Natural killer cell (primary cell): ENCODE measurements around the gene CXCL3. TPM values are rescaled to one million over a fixed set of nuclear protein-coding genes. Genes with fewer than 3 reads are reported as not detected.

ENCODE experiments used
- ATAC-seq, 3 donors: fragments of 150-1000 bp in 2 of 3; fragments of 200-7000 bp in 1 of 3; cut with Tn5 transposase; 1 replicate in 1 of 3; 2 replicates in 2 of 3; pipeline ENCODE4 v1.10.0; 2021; ENCODE audit warnings: mild to moderate bottlenecking in 2 of 3, moderate library complexity in 2 of 3
- DNase-seq, 2 donors: peaks; one replicate each; pipeline versions ENCODE4 v3.0.0 to v3.0.0-alpha.2; 2013 to 2021; ENCODE audit warnings: mixed read lengths in 1 of 2
- H3K27ac ChIP-seq: one replicate; pipeline ENCODE4 v1.5.1; 2013; ENCODE audit warnings: mild to moderate bottlenecking, low read length
- H3K27me3 ChIP-seq: one replicate; pipeline ENCODE4 v1.6.1; 2013; ENCODE audit warnings: low read length; ENCODE audit not compliant: control insufficient read depth, insufficient read depth
- H3K36me3 ChIP-seq: one replicate; pipeline ENCODE4 v1.6.1; 2013; ENCODE audit warnings: low read length; ENCODE audit not compliant: control insufficient read depth, insufficient read depth
- H3K4me1 ChIP-seq: one replicate; pipeline ENCODE4 v1.6.1; 2013; ENCODE audit warnings: low read length; ENCODE audit not compliant: control insufficient read depth, insufficient read depth
- H3K4me3 ChIP-seq: one replicate; pipeline ENCODE4 v1.5.1; 2013; ENCODE audit warnings: low read length
- H3K9me3 ChIP-seq: one replicate; pipeline ENCODE4 v1.6.1; 2013; ENCODE audit warnings: low read length; ENCODE audit not compliant: control insufficient read depth, insufficient read depth
- H3K27ac Mint-ChIP-seq, 2 donors: one replicate each; pipeline ENCODE4 v1.8.0; 2022; ENCODE audit warnings: mild to moderate bottlenecking in 2 of 2, mixed read lengths in 2 of 2, moderate library complexity in 1 of 2
- H3K27me3 Mint-ChIP-seq, 2 donors: one replicate each; pipeline ENCODE4 v1.8.0; 2022; ENCODE audit warnings: low read depth in 2 of 2, mixed read lengths in 2 of 2
- H3K36me3 Mint-ChIP-seq: one replicate; pipeline ENCODE4 v1.8.0; 2022; ENCODE audit warnings: mixed read lengths
- H3K4me1 Mint-ChIP-seq, 2 donors: one replicate each; pipeline ENCODE4 v1.8.0; 2022; ENCODE audit warnings: mixed read lengths in 2 of 2
- H3K4me3 Mint-ChIP-seq: one replicate; pipeline ENCODE4 v1.8.0; 2022; ENCODE audit warnings: mild to moderate bottlenecking, moderate library complexity, mixed read lengths
- H3K9me3 Mint-ChIP-seq, 2 donors: one replicate each; pipeline ENCODE4 v1.8.0; 2022; ENCODE audit warnings: mixed read lengths in 2 of 2
- WGBS: methylation state at CpG from one replicate; pipeline ENCODE4 v1.1.7; 2013; ENCODE audit warnings: missing lambda C conversion rate; ENCODE audit not compliant: insufficient coverage; 5-methylcytosine and 5-hydroxymethylcytosine counted together
- intact Hi-C: fragments of 100-400 bp; cut with micrococcal nuclease; formaldehyde crosslinking; loops from one replicate; pipeline ENCODE4 v1.14.2; 2022
- total RNA-seq, 4 donors: library from RNA; stranded (reverse); fragments of 120-200 nt in 1 of 4; gene quantifications; one replicate each; pipeline versions ENCODE4 v1.2.3 to v1.2.4, GENCODE V29; 2013 to 2022
- TF ChIP-seq, protein P1 (sequence below): fragments of 200-600 bp; IDR thresholded peaks from one replicate; pipeline ENCODE4 v1.8.0; 2022; ENCODE audit warnings: antibody characterized with exemption

CXCL3 gene
- total RNA-seq, 3 donors from 2014 or later (not counting 1 experiment from before 2014, with no cell fraction given) = 1.1 to 6.6 (median 3.5) TPM

DNA sequence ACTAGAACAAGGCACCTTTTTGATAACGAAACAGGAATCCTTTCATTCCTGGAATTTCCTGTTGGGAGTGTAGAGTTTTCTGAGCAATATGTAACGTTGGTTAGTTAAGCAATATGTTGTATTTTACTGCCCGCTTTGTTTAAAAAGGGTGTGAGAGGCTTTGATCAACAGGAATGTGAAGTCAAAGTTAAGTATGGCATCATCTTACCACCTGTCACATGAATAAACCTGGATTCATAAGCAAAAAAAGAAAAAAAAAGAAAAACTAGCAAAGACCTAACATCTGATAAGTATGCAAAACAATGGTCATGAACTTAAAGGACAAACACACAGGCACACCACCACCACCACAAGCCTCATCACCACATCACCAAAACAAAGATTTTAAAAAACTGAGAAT is 33.0 kb downstream of the CXCL3 start:
- no peaks in the 10 kb centered on the region for H3K36me3 Mint-ChIP-seq
- DNase-seq (no peak), ATAC-seq (no peak)
- TF ChIP-seq, protein P1, sequence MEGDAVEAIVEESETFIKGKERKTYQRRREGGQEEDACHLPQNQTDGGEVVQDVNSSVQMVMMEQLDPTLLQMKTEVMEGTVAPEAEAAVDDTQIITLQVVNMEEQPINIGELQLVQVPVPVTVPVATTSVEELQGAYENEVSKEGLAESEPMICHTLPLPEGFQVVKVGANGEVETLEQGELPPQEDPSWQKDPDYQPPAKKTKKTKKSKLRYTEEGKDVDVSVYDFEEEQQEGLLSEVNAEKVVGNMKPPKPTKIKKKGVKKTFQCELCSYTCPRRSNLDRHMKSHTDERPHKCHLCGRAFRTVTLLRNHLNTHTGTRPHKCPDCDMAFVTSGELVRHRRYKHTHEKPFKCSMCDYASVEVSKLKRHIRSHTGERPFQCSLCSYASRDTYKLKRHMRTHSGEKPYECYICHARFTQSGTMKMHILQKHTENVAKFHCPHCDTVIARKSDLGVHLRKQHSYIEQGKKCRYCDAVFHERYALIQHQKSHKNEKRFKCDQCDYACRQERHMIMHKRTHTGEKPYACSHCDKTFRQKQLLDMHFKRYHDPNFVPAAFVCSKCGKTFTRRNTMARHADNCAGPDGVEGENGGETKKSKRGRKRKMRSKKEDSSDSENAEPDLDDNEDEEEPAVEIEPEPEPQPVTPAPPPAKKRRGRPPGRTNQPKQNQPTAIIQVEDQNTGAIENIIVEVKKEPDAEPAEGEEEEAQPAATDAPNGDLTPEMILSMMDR = no peak
- Histone ChIP-seq H3K27ac (no peak overlapping the region), H3K4me1 (no peaks in the 10 kb centered on the region), H3K9me3 (no peaks in the 10 kb centered on the region), H3K4me3 (no peak overlapping the region), H3K27me3 (no peaks in the 10 kb centered on the region), H3K36me3 (no peaks in the 10 kb centered on the region)
- no peaks in the 10 kb centered on the region for H3K27me3 Mint-ChIP-seq
- 79% methylated on average over 2 of the region's 3 CpGs for WGBS
- H3K9me3 Mint-ChIP-seq = peaks cover 0 to 4% of the 10 kb centered on the region in 2 donors
- intact Hi-C loops = no loop called here
- no peak overlapping the region for H3K27ac Mint-ChIP-seq
- no peaks in the 10 kb centered on the region for H3K4me1 Mint-ChIP-seq
- H3K4me3 Mint-ChIP-seq = no peak overlapping the region

DNA sequence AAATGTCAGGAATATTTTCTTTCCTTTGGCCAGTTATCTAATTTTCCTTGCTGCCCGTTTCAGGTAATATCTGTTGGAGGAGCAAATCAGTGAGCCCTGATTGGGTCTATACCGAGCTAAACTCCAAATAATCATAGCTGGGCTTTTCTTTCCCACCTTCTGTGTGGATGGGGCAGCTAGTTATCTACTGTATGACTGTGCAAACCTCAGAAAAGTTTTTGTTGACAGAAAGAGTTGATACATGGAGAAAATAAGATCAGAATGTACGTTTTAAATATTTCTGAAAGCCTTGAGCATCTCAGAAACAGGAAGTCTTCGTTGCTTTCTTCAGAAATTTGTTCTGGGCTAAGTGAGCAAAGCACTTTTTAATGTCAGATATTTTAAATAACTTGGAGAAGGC is 33.8 kb downstream of the CXCL3 start:
- H3K4me1 ChIP-seq = no peaks in the 10 kb centered on the region
- TF ChIP-seq, protein P1 = no peak
- no peak overlapping the region for H3K4me3 ChIP-seq
- no peak for ATAC-seq
- no peaks in the 10 kb centered on the region for H3K9me3 ChIP-seq
- H3K9me3 Mint-ChIP-seq = peaks cover 0 to 4% of the 10 kb centered on the region in 2 donors
- no peaks in the 10 kb centered on the region for H3K4me1 Mint-ChIP-seq
- H3K4me3 Mint-ChIP-seq = no peak overlapping the region
- DNase-seq = no peak
- no peaks in the 10 kb centered on the region for H3K36me3 ChIP-seq
- H3K27ac ChIP-seq = no peak overlapping the region
- 42% methylated on average over 3 of the region's 4 CpGs for WGBS
- H3K27me3 ChIP-seq = no peaks in the 10 kb centered on the region
- no peaks in the 10 kb centered on the region for H3K27me3 Mint-ChIP-seq
- no peak overlapping the region for H3K27ac Mint-ChIP-seq
- H3K36me3 Mint-ChIP-seq = no peaks in the 10 kb centered on the region
- intact Hi-C loops = no loop called here

GRCh38 chr4:74000301-74000700 is 38.2 kb downstream of the CXCL3 start:
- Mint-ChIP-seq H3K4me3 (no peak overlapping the region), H3K4me1 (no peaks in the 10 kb centered on the region), H3K9me3 (peaks cover 0 to 4% of the 10 kb centered on the region in 2 donors), H3K27me3 (peaks cover 6 to 15% of the 10 kb centered on the region in 2 donors), H3K27ac (no peak overlapping the region), H3K36me3 (no peaks in the 10 kb centered on the region)
- H3K27ac ChIP-seq = no peak overlapping the region
- TF ChIP-seq, protein P1 = no peak
- ATAC-seq = no peak
- H3K4me1 ChIP-seq = no peaks in the 10 kb centered on the region
- H3K9me3 ChIP-seq = no peaks in the 10 kb centered on the region
- no peaks in the 10 kb centered on the region for H3K36me3 ChIP-seq
- no peak overlapping the region for H3K4me3 ChIP-seq
- 90% methylated on average over 6 of the region's 6 CpGs for WGBS
- no peaks in the 10 kb centered on the region for H3K27me3 ChIP-seq
- intact Hi-C loops = no loop called here
- DNase-seq = no peak
